Measurements from ENCODE around the gene TIGD7. TPM values are rescaled to one million over a fixed set of nuclear protein-coding genes. Genes with fewer than 3 reads are reported as not detected.

The TIGD7 gene, protein sequence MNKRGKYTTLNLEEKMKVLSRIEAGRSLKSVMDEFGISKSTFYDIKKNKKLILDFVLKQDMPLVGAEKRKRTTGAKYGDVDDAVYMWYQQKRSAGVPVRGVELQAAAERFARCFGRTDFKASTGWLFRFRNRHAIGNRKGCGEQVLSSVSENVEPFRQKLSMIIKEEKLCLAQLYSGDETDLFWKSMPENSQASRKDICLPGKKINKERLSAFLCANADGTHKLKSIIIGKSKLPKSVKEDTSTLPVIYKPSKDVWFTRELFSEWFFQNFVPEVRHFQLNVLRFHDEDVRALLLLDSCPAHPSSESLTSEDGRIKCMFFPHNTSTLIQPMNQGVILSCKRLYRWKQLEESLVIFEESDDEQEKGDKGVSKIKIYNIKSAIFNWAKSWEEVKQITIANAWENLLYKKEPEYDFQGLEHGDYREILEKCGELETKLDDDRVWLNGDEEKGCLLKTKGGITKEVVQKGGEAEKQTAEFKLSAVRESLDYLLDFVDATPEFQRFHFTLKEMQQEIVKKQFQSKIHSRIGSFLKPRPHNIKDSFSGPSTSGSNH
- total RNA-seq: 1 to 10 TPM; 5.4 to 7.6 TPM

DNA sequence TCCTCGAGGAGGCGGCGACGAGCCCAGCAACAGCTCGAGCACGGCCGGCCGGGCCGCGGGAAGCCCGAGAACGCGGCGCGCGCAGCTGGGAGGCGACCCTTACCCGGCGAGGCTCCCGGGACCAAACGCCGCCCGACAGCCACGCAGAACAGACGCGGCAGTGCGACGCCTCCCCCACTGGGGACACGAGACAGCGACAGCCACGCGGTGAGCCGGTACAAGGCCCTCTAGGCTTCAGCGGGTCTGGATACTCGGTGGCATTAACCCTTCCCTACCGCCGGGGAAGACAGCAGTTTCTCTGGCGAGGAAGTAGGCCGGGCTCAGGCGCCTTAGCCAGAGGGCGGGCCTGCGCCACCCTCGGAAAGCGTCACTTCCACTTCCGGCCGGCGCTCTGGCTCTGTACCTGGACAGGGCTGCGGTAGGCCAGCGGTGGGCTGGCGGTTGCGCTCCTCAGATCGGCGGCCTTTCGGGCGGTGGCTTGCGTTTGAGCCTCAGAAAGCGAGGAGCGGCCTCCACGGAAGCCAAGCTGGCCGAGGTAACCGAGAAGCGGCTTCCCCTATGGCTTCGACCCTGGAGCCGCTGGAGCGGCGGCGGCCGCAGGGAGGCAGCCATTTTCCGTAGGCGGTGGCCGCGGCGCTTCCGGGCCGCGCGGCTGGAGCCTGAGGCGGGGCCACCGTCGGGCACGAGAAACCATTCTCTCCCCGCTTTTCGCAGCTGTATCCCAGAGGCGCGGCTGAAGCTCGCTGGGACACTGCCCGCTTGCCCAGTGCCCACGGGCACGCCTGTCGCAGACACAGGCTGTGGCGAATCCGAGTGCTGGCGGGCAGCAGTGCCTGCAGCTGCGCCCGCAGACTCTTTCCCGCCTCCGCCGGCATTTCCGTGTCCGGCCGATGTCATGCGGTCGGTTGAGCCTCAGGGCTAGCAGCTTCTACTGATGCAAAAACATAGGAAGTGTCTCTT is at the start of gene TIGD7, which contains the start of gene ZNF75A:
TSS of gene TIGD7 (minus strand) at position 322 of the 960 bp plus-strand sequence. CDS start 4,816 bp downstream, outside the sequence.
TSS of gene ZNF75A (plus strand) at position 389 of the 960 bp plus-strand sequence. CDS start 2,932 bp downstream, outside the sequence.
- Mint-ChIP-seq H3K9me3 (peaks cover 46% of the 10 kb centered on the region), H3K4me1 (peaks cover 17% of the 10 kb centered on the region)
- CTCF ChIA-PET: interaction anchor here (1.4 kb wide), 2 partner anchors 23 to 135 kb away, joined by 3 read pairs; no protein-coding TSS in a partner anchor

DNA sequence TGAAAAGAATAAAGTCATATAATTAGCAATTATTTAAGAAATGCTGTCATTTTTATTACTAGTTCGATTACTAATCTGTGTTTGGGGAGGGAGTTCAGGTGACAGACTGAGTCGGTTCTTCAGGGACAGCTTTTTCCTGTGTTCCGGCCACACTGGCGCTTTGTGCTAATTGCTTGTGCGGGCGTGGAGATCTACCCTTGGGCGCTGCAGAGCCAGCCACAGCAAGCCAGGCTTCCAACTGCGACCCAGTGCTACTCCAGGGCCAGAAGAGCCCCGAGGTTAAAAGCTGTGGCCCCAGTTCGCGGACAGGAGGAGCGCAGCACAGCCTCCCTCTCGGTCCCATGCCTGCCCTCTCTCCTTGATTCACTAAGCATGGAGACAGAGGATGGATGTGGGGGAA is 43.9 kb upstream of the TIGD7 start:
- H3K36me3 Mint-ChIP-seq (ENCODE audit: low read depth): no peaks in the 10 kb centered on the region
- DNase-seq: no peak
- H3K4me1 Mint-ChIP-seq: peaks cover 2% of the 10 kb centered on the region
- peaks cover 15% of the 10 kb centered on the region for H3K9me3 Mint-ChIP-seq
- ChIA-PET POLR2A (no interaction called here), CTCF (no interaction called here)
- no peaks in the 10 kb centered on the region for H3K27me3 Mint-ChIP-seq
- no peak overlapping the region for H3K4me3 Mint-ChIP-seq
- no peak overlapping the region for H3K27ac Mint-ChIP-seq

More for the DNA sequence above, at the start of gene TIGD7, which contains the start of gene ZNF75A:
- Mint-ChIP-seq H3K4me3 (peak within 1 kb of the TSS; percentile 73), H3K27ac (peak within 1 kb of the TSS; percentile 70), H3K27me3 (no peaks in the 10 kb centered on the region), H3K36me3 (ENCODE audit: low read depth) (peaks cover 83% of the 10 kb centered on the region)
- peak; percentile 86 for DNase-seq
- POLR2A ChIA-PET: interaction anchor here (0.7 to 3.5 kb wide), 22 partner anchors 9 to 195 kb away, joined by 3 to 60 read pairs (median 4); partner anchors contain the start of genes CLUAP1, NAA60, ZNF174 and ZNF263

DNA sequence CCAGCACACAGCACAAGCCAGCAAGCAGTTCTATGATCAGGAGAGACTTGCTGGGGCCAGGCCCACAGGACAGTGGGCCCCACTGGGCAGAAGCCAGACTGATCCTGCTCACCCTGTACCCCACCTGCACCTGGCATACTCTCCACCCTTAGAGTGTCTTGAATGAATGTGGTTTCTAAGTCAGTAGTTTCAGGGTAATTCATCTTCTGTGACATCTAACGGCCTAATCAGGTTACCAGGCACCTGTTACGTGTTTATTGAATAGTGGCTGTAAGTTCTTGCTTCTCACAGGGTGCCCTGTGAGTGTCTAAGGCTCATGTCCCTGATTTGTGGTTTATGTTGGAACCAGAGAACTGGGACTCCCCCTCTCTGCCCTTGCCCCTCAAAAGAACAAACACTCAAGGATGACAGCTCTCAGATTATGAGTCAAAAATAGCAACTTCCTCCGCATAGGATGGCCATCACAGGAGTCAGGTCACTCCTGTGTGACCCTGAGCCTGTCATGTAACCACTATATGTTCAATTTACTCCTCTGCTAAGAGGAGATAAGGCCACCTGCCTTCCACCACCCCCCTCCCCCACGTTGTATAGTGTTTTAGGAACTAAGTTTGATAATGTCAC is 43.4 kb upstream of the TIGD7 start:
- Mint-ChIP-seq H3K4me1 (peaks cover 2% of the 10 kb centered on the region), H3K27me3 (no peaks in the 10 kb centered on the region), H3K36me3 (ENCODE audit: low read depth) (no peaks in the 10 kb centered on the region), H3K4me3 (no peak overlapping the region), H3K27ac (no peak overlapping the region), H3K9me3 (peaks cover 14% of the 10 kb centered on the region)
- ChIA-PET POLR2A (no interaction called here), CTCF (no interaction called here)
- no peak for DNase-seq

DNA sequence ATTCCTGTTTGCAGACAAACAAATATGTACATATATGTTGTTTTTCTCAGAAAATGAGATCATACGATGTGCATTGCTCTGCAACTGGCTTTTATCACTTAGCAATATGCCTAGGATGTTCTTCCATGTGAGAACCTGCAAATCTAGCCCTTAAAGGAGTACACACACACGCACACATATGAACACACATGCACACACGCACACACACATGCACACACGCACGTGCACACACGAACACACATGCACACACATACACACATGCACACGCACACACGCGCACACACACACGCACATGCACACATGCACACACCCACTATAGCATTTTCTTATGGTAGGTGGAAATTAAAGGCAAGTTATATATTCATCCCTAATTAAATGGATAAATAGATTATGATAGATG is 42.4 kb upstream of the TIGD7 start:
- H3K27me3 Mint-ChIP-seq: no peaks in the 10 kb centered on the region
- CTCF ChIA-PET: no interaction called here
- peaks cover 17% of the 10 kb centered on the region for H3K9me3 Mint-ChIP-seq
- POLR2A ChIA-PET: no interaction called here
- H3K36me3 Mint-ChIP-seq (ENCODE audit: low read depth): no peaks in the 10 kb centered on the region
- no peak overlapping the region for H3K4me3 Mint-ChIP-seq
- no peak for DNase-seq
- H3K4me1 Mint-ChIP-seq: no peaks in the 10 kb centered on the region
- no peak overlapping the region for H3K27ac Mint-ChIP-seq

DNA sequence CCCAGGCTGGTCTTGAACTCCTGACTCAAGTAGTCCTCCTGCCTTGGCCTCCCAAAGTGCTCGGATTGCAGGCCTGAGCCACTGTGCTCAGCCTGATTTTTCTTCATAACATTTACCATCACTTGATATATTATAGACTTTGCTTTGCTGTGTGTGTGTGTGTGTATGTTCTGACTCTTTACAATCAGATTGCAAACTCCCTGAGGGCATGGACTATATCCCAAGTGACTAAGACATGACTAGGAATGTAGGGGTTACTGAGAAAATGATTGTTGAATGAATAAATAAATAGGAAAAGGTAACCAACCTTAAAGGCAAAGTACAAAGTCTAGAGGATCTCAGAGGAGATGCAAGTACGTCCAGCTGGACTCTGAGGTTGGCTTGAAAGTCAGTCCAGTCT is 40.8 kb upstream of the TIGD7 start:
- Mint-ChIP-seq H3K27me3 (no peaks in the 10 kb centered on the region), H3K36me3 (ENCODE audit: low read depth) (no peaks in the 10 kb centered on the region), H3K4me1 (no peaks in the 10 kb centered on the region), H3K9me3 (peaks cover 17% of the 10 kb centered on the region), H3K4me3 (no peak overlapping the region), H3K27ac (no peak overlapping the region)
- POLR2A ChIA-PET: no interaction called here
- no peak for DNase-seq
- CTCF ChIA-PET: no interaction called here

DNA sequence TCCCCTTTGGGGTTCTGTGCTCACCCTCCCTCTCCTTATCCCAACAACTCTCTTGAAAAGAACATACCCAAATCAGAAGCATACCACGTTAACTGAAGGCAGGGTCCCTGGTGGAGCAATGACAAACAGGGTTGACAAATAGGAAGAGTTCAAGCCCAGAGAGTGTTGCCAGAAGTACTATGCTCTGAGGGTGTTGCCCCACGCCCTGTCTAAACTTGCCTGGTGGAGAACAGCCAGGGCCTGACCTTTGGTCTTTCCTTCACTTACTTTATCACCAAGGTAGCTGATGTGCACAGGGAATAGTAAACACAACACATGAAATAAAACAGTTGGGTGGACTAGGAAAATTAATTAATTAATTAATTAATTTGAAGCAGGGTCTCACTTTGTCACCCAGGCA is 23.4 kb upstream of the TIGD7 start:
- Mint-ChIP-seq H3K9me3 (peaks cover 19% of the 10 kb centered on the region), H3K27me3 (no peaks in the 10 kb centered on the region), H3K4me3 (no peak overlapping the region), H3K4me1 (no peaks in the 10 kb centered on the region), H3K27ac (no peak overlapping the region), H3K36me3 (ENCODE audit: low read depth) (no peaks in the 10 kb centered on the region)
- ChIA-PET POLR2A (no interaction called here), CTCF (interaction anchor here (0.7 kb wide), 1 partner anchor 56 kb away, joined by 3 read pairs; no protein-coding TSS in a partner anchor)
- no peak for DNase-seq

DNA sequence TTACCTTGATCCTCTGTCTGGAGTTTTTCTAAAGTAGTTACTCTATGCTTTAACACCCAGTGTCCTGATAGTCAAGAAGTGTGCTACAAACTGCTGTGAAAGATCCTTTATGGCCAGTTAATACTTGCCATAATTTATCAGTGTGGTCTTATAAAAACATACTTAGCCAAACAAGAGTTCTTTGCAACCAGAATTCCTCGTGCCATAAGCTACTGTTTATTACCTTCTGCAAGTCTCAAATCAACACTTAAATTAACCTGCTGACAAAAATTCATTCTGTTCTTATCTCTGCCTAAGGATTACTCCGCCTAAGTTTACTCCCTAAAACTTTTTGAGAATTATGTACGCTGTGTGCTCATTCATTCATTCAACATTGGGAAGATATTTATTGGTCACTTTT is 22.9 kb upstream of the TIGD7 start:
- Mint-ChIP-seq H3K27me3 (no peaks in the 10 kb centered on the region), H3K4me3 (no peak overlapping the region), H3K4me1 (no peaks in the 10 kb centered on the region), H3K36me3 (ENCODE audit: low read depth) (no peaks in the 10 kb centered on the region), H3K9me3 (peaks cover 23% of the 10 kb centered on the region), H3K27ac (no peak overlapping the region)
- POLR2A ChIA-PET: no interaction called here
- CTCF ChIA-PET: interaction anchor here (0.7 kb wide), 1 partner anchor 56 kb away, joined by 3 read pairs; no protein-coding TSS in a partner anchor
- no peak for DNase-seq

DNA sequence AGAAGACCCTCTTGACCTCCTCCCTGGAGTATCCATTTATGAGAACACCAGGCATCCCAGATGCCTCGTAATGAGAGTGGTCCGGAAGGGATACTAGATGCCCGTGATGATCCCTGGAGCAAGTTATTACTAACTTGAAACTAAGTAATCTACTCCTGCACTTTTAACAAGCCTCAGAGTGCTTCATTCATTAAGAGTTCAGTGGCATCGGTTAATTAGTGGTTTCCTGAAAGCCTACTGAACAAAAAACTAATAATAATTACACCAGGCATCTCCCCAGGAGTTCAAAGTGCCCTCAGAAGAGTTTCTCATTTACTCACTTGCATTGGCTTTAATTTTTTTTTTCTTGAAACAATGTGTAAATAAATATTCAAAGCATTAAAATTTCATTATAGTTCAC is 22.3 kb upstream of the TIGD7 start:
- Mint-ChIP-seq H3K36me3 (ENCODE audit: low read depth) (no peaks in the 10 kb centered on the region), H3K27me3 (no peaks in the 10 kb centered on the region), H3K4me1 (no peaks in the 10 kb centered on the region), H3K27ac (no peak overlapping the region), H3K9me3 (peaks cover 29% of the 10 kb centered on the region), H3K4me3 (no peak overlapping the region)
- CTCF ChIA-PET: no interaction called here
- POLR2A ChIA-PET: no interaction called here
- no peak for DNase-seq

DNA sequence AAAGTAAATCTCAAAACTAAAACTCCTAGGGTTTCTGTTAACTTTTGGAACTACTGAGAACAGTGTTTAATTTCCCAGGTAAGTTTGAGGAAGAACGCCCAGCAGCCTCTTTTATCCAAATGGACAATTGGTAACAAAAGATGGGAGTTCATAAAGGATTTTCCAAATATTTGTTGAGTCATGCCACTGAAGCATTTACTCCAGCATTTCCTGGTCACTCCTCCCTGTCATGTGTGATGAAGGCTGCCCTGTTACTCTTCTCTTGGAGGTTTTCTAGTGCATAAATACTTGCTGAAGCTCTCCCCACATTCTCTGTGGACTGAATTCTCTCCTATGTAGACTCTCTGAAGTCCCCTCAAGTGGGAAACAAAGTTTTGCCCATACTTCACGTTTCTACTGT is 16.6 kb upstream of the TIGD7 start:
- ChIA-PET CTCF (no interaction called here), POLR2A (no interaction called here)
- no peaks in the 10 kb centered on the region for H3K4me1 Mint-ChIP-seq
- no peak for DNase-seq
- H3K9me3 Mint-ChIP-seq: peaks cover 67% of the 10 kb centered on the region
- H3K36me3 Mint-ChIP-seq (ENCODE audit: low read depth): peaks cover 33% of the 10 kb centered on the region
- no peak overlapping the region for H3K27ac Mint-ChIP-seq
- no peaks in the 10 kb centered on the region for H3K27me3 Mint-ChIP-seq
- H3K4me3 Mint-ChIP-seq: no peak overlapping the region

DNA sequence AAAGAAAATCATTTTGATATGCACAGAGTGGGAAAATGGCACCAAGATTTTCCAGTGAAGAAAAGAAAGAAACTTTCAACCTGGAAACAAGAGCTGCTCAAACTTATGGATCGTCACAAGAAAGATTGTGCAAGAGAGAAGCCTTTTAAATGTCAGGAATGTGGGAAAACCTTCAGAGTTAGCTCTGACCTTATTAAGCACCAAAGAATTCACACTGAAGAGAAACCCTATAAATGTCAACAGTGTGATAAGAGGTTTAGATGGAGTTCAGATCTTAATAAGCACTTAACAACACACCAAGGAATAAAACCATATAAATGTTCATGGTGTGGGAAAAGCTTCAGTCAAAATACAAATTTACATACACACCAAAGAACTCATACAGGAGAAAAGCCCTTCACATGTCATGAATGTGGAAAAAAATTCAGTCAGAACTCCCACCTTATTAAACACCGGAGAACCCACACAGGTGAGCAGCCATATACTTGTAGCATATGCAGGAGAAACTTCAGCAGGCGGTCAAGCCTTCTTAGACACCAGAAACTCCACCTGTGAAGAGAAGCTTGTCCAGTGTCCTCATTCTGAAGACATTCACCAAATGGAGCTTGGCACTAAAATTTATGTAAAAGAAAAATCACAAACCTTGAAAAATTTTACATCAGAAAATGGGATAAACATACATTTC is 12.2 kb upstream of the TIGD7 start:
- no peaks in the 10 kb centered on the region for H3K27me3 Mint-ChIP-seq
- DNase-seq: no peak
- H3K9me3 Mint-ChIP-seq: peaks cover 87% of the 10 kb centered on the region
- H3K27ac Mint-ChIP-seq: no peak overlapping the region
- H3K4me1 Mint-ChIP-seq: no peaks in the 10 kb centered on the region
- POLR2A ChIA-PET: interaction anchor here (1.0 to 3.5 kb wide), 3 partner anchors 12 to 47 kb away, joined by 3 to 24 read pairs (median 3); partner anchors contain the start of genes TIGD7 and ZNF75A
- H3K36me3 Mint-ChIP-seq (ENCODE audit: low read depth): peaks cover 77% of the 10 kb centered on the region
- CTCF ChIA-PET: interaction anchor here (1.0 kb wide), 1 partner anchor 10 kb away, joined by 5 read pairs; no protein-coding TSS in a partner anchor
- no peak overlapping the region for H3K4me3 Mint-ChIP-seq

DNA sequence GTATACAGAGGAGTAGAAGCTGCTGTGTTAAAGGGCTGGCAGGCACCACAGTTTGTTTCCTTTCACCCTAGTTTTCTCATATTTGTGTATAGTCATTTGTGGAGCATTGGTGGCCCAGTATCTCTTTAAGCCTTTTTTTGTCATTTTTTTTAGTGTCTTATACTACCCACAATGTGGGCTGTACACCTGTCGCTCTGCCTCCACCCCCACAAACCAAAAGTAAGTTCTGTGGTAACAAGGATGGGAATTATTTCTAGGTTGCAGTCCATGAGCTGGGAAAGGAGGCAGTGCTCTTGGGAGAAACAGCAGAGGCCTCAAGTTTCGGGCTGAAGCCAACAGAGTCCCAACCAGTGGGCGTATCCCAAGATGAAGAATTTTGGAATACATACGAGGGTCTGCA is 6.3 kb upstream of the TIGD7 start:
- Mint-ChIP-seq H3K27ac (no peak overlapping the region), H3K9me3 (peaks cover 72% of the 10 kb centered on the region), H3K36me3 (ENCODE audit: low read depth) (peaks cover 97% of the 10 kb centered on the region), H3K4me3 (no peak overlapping the region), H3K27me3 (no peaks in the 10 kb centered on the region), H3K4me1 (no peaks in the 10 kb centered on the region)
- ChIA-PET CTCF (no interaction called here), POLR2A (no interaction called here)
- no peak for DNase-seq

DNA sequence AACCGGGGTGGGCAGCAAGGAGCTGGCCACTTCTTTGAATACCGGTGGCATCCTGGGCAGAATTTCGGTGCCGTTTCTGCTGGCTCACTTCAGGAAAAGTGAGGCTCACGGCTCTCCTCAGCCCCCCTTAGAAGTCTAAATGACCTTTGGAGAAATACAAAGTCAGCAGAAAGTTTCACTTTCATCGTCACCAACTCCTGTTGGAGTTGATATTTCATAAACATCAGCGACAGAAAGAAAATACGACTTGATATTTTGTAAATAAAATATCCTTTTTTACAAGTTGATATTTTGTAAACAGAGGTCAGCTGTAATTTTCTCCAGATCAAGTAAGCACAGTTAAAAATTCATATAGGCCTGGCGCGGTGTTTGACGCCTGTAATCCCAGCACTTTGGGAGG is 848 bp upstream of the TIGD7 start:
- ChIA-PET POLR2A (interaction anchor here (0.7 to 3.5 kb wide), 19 partner anchors 9 to 194 kb away, joined by 3 to 60 read pairs (median 5); partner anchors contain the start of genes CLUAP1, NAA60, ZNF174 and ZNF263), CTCF (interaction anchor here (1.4 kb wide), 2 partner anchors 23 to 135 kb away, joined by 3 read pairs; no protein-coding TSS in a partner anchor)
- H3K4me3 Mint-ChIP-seq: peak overlapping the region; percentile 73
- no peak for DNase-seq
- peaks cover 46% of the 10 kb centered on the region for H3K9me3 Mint-ChIP-seq
- no peaks in the 10 kb centered on the region for H3K27me3 Mint-ChIP-seq
- peak overlapping the region; percentile 70 for H3K27ac Mint-ChIP-seq
- peaks cover 17% of the 10 kb centered on the region for H3K4me1 Mint-ChIP-seq
- H3K36me3 Mint-ChIP-seq (ENCODE audit: low read depth): peaks cover 83% of the 10 kb centered on the region
